ENCODE results near the gene SMIM35. TPM values are rescaled to one million over a fixed set of nuclear protein-coding genes. Genes with fewer than 3 reads are reported as not detected.

SMIM35 gene
- total and polyA plus RNA-seq, 2 of the 13 experiments (the other 11 are each of a cell fraction or from before 2014, with no cell fraction given): not detected

GRCh38 chr11:118006153-118006534, 80.6 kb downstream of the SMIM35 start:
- no peak for FAIRE-seq
- no peak for DNase-seq (ENCODE audit: low spot score)
- Histone ChIP-seq H3K4me3 (replicated peaks in 1 of 3; ENCODE audit: insufficient read depth in 1 of 3, low read depth in 2 of 3, low read length in 3 of 3) (no peak overlapping the region), H3K79me2 (ENCODE audit: insufficient read depth, low read length) (no peaks in the 10 kb centered on the region), H4K20me1 (ENCODE audit: insufficient read depth, low read length) (no peaks in the 10 kb centered on the region), H3K27me3 (ENCODE audit: control insufficient read depth in 1 of 2, insufficient read depth in 2 of 2, low read length in 2 of 2) (peaks cover 5 to 20% of the 10 kb centered on the region in 2 experiments; a peak in 3 of 5 replicates), H3K27ac (ENCODE audit: extremely low read length, insufficient read depth, low read length) (no peak overlapping the region), H2AFZ (ENCODE audit: low read length) (no peak overlapping the region), H3K4me2 (ENCODE audit: low read depth, low read length) (no peak overlapping the region), H3K9ac (ENCODE audit: insufficient read depth, low read depth, low read length) (no peak overlapping the region), H3K9me3 (ENCODE audit: low read length) (no peaks in the 10 kb centered on the region), H3K36me3 (replicated peaks in 1 of 2; ENCODE audit: control insufficient read depth in 1 of 2, insufficient read depth in 2 of 2, low read length in 2 of 2) (no peaks in the 10 kb centered on the region), H3K4me1 (ENCODE audit: insufficient read depth, low read length) (peaks cover 15% of the 10 kb centered on the region)
- no TSS peak for BruUV-seq (replicated peaks)
- ATAC-seq: no peak
- intact Hi-C loops (cut with micrococcal nuclease; ENCODE audit: unreplicated experiment) (no loop called here), in situ Hi-C loops (cut with HindIII; ENCODE audit: extremely low pct_ligation_motif_present, low pct_unique_long_range_greater_than_20kb) (no loop called here)
- CTCF ChIA-PET (ENCODE audit: low intra/inter-chr PET ratio, low total read pairs): no interaction called here
- peak; percentile 57 for TF ChIP-seq ZNF629 (CRISPR knock-in tag; conservative IDR thresholded peaks at IDR 0.05)
- no peak for TF ChIP-seq SYNCRIP (IDR thresholded peaks at IDR 0.05; ENCODE audit: insufficient read depth, low read depth, low read length)
- TF ChIP-seq, protein P1, sequence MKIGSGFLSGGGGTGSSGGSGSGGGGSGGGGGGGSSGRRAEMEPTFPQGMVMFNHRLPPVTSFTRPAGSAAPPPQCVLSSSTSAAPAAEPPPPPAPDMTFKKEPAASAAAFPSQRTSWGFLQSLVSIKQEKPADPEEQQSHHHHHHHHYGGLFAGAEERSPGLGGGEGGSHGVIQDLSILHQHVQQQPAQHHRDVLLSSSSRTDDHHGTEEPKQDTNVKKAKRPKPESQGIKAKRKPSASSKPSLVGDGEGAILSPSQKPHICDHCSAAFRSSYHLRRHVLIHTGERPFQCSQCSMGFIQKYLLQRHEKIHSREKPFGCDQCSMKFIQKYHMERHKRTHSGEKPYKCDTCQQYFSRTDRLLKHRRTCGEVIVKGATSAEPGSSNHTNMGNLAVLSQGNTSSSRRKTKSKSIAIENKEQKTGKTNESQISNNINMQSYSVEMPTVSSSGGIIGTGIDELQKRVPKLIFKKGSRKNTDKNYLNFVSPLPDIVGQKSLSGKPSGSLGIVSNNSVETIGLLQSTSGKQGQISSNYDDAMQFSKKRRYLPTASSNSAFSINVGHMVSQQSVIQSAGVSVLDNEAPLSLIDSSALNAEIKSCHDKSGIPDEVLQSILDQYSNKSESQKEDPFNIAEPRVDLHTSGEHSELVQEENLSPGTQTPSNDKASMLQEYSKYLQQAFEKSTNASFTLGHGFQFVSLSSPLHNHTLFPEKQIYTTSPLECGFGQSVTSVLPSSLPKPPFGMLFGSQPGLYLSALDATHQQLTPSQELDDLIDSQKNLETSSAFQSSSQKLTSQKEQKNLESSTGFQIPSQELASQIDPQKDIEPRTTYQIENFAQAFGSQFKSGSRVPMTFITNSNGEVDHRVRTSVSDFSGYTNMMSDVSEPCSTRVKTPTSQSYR (CRISPR knock-in tag; IDR thresholded peaks at IDR 0.05; ENCODE audit: borderline replicate concordance): no peak
- TF ChIP-seq, protein P2, sequence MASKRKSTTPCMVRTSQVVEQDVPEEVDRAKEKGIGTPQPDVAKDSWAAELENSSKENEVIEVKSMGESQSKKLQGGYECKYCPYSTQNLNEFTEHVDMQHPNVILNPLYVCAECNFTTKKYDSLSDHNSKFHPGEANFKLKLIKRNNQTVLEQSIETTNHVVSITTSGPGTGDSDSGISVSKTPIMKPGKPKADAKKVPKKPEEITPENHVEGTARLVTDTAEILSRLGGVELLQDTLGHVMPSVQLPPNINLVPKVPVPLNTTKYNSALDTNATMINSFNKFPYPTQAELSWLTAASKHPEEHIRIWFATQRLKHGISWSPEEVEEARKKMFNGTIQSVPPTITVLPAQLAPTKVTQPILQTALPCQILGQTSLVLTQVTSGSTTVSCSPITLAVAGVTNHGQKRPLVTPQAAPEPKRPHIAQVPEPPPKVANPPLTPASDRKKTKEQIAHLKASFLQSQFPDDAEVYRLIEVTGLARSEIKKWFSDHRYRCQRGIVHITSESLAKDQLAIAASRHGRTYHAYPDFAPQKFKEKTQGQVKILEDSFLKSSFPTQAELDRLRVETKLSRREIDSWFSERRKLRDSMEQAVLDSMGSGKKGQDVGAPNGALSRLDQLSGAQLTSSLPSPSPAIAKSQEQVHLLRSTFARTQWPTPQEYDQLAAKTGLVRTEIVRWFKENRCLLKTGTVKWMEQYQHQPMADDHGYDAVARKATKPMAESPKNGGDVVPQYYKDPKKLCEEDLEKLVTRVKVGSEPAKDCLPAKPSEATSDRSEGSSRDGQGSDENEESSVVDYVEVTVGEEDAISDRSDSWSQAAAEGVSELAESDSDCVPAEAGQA (IDR thresholded peaks at IDR 0.05; ENCODE audit: low read depth): no peak
- TF ChIP-seq, protein P2 (CRISPR knock-in tag; IDR thresholded peaks at IDR 0.05; ENCODE audit: borderline replicate concordance): no peak
- no peak for TF ChIP-seq U2AF1 (optimal IDR thresholded peaks at IDR 0.05; ENCODE audit: low read depth, low read length)
- 98% methylated on average over 4 of the region's 4 CpGs for WGBS (ENCODE audit: low lambda C conversion rate)
- POLR2A ChIA-PET: no interaction called here
